Activated naive CD4-positive, alpha-beta T cell treated with anti-CD3 and anti-CD28 coated beads, Interleukin-2, amount 50 U/mL, for 72 hours (primary cell): ENCODE measurements around the gene SLC35B1. TPM values are rescaled to one million over a fixed set of nuclear protein-coding genes. Genes with fewer than 3 reads are reported as not detected.
"Not testable (repeated sequence)": the region's sequence is repeated elsewhere in the genome, so short reads cannot be mapped to it uniquely, and the experiment has no call there.

Source experiments
- ATAC-seq, 2 donors: fragments of 150-1000 bp; cut with Tn5 transposase; 2 replicates each; pipeline ENCODE4 v1.10.0; 2021; ENCODE audit warnings: mild to moderate bottlenecking in 2 of 2, moderate library complexity in 2 of 2
- DNase-seq, 2 donors: peaks; one replicate each; pipeline ENCODE4 v3.0.0; 2021 to 2022; ENCODE audit warnings: low spot score in 2 of 2
- H3K27ac Mint-ChIP-seq, 2 donors: one replicate each; pipeline ENCODE4 v1.8.0; 2022; ENCODE audit warnings: mild to moderate bottlenecking in 2 of 2, mixed read lengths in 2 of 2
- H3K36me3 Mint-ChIP-seq, 2 donors: one replicate each; pipeline ENCODE4 v1.8.0; 2022; ENCODE audit warnings: mixed read lengths in 2 of 2
- H3K9me3 Mint-ChIP-seq, 2 donors: one replicate each; pipeline ENCODE4 v1.8.0; 2022; ENCODE audit warnings: mixed read lengths in 2 of 2
- total RNA-seq, 2 donors: library from RNA; stranded (reverse); gene quantifications; one replicate each; pipeline ENCODE4 v1.2.3, GENCODE V29; 2022

Gene SLC35B1
- total RNA-seq, 2 donors from 2014 or later: 36.2 to 44.1 TPM

- peaks cover 7 to 22% of the 10 kb centered on the region in 2 donors for H3K36me3 Mint-ChIP-seq
- peaks cover 5 to 18% of the 10 kb centered on the region in 2 donors for H3K9me3 Mint-ChIP-seq
- ATAC-seq (no peak), DNase-seq (no peak)
- H3K27ac Mint-ChIP-seq: peak overlapping the region in 1 of 2 donors; percentile 73
Observed at GRCh38 chr17:49691086-49691676, 16.6 kb downstream of the SLC35B1 start.

- Mint-ChIP-seq H3K27ac (no peak overlapping the region), H3K9me3 (peaks cover 5 to 18% of the 10 kb centered on the region in 2 donors), H3K36me3 (peaks cover 7 to 22% of the 10 kb centered on the region in 2 donors)
- ATAC-seq (no peak), DNase-seq (no peak)
Observed at GRCh38 chr17:49690256-49690655, 17.5 kb downstream of the SLC35B1 start.

GRCh38 chr17:49688848-49689247 lies 18.9 kb downstream of the SLC35B1 start:
- DNase-seq (no peak), ATAC-seq (no peak)
- Mint-ChIP-seq H3K9me3 (peaks cover 5 to 18% of the 10 kb centered on the region in 2 donors), H3K36me3 (peaks cover 7 to 22% of the 10 kb centered on the region in 2 donors), H3K27ac (peak overlapping the region; percentile 24 to 92)

GRCh38 chr17:49687878-49688491 lies 19.8 kb downstream of the SLC35B1 start:
- peak overlapping the region; percentile 92 to 94 for H3K27ac Mint-ChIP-seq
- H3K36me3 Mint-ChIP-seq: peaks cover 7 to 22% of the 10 kb centered on the region in 2 donors
- DNase-seq (no peak), ATAC-seq (peak; percentile 30 to 76)
- H3K9me3 Mint-ChIP-seq: peaks cover 5 to 18% of the 10 kb centered on the region in 2 donors

- Mint-ChIP-seq H3K36me3 (peaks cover 7 to 14% of the 10 kb centered on the region in 2 donors), H3K9me3 (peaks cover 4 to 6% of the 10 kb centered on the region in 2 donors), H3K27ac (no peak overlapping the region)
- no peak for DNase-seq
- ATAC-seq: no peak
Observed at GRCh38 chr17:49681106-49681979, 26.4 kb downstream of the SLC35B1 start.

GRCh38 chr17:49680314-49680713 lies 27.4 kb downstream of the SLC35B1 start:
- ATAC-seq (no peak), DNase-seq (no peak)
- Mint-ChIP-seq H3K36me3 (peaks cover 9 to 15% of the 10 kb centered on the region in 2 donors), H3K9me3 (peaks cover 4 to 6% of the 10 kb centered on the region in 2 donors), H3K27ac (no peak overlapping the region)

GRCh38 chr17:49677933-49678847 lies 29.6 kb downstream of the SLC35B1 start, which contains the start of gene SPOP:
Gene SPOP (minus strand): TSS chr17:49678097. CDS start chr17:49622810, 55,287 bp downstream.
- H3K9me3 Mint-ChIP-seq: peaks cover 4 to 6% of the 10 kb centered on the region in 2 donors
- H3K36me3 Mint-ChIP-seq: peaks cover 15 to 20% of the 10 kb centered on the region in 2 donors
- peak within 1 kb of the TSS; percentile 95 to 98 for H3K27ac Mint-ChIP-seq
- DNase-seq: peak; percentile 98 to 99
- ATAC-seq: peak; percentile 94 to 95

- ATAC-seq (peak; percentile 67 to 71), DNase-seq (peak; percentile 94 to 97)
- peaks cover 15 to 20% of the 10 kb centered on the region in 2 donors for H3K36me3 Mint-ChIP-seq
- H3K27ac Mint-ChIP-seq: peak overlapping the region; percentile 95 to 98
- H3K9me3 Mint-ChIP-seq: peaks cover 4 to 6% of the 10 kb centered on the region in 2 donors
Observed at GRCh38 chr17:49677134-49677932, 30.4 kb downstream of the SLC35B1 start.

- ATAC-seq (peak; percentile 30 to 39), DNase-seq (peak in 1 of 2 donors; percentile 19)
- peaks cover 15 to 20% of the 10 kb centered on the region in 2 donors for H3K36me3 Mint-ChIP-seq
- peak overlapping the region; percentile 95 to 98 for H3K27ac Mint-ChIP-seq
- H3K9me3 Mint-ChIP-seq: peaks cover 4 to 6% of the 10 kb centered on the region in 2 donors
Observed at GRCh38 chr17:49676276-49676868, 31.4 kb downstream of the SLC35B1 start.

- no peak for DNase-seq
- Mint-ChIP-seq H3K36me3 (peaks cover 15 to 20% of the 10 kb centered on the region in 2 donors), H3K9me3 (peaks cover 4 to 6% of the 10 kb centered on the region in 2 donors), H3K27ac (peak overlapping the region; percentile 95 to 98)
- ATAC-seq: no peak
Observed at GRCh38 chr17:49674507-49674906, 33.3 kb downstream of the SLC35B1 start.

GRCh38 chr17:49673679-49674078 lies 34.1 kb downstream of the SLC35B1 start:
- peaks cover 15 to 20% of the 10 kb centered on the region in 2 donors for H3K36me3 Mint-ChIP-seq
- not testable (repeated sequence) for ATAC-seq, H3K27ac Mint-ChIP-seq, H3K9me3 Mint-ChIP-seq, DNase-seq

GRCh38 chr17:49670641-49671040 lies 37.1 kb downstream of the SLC35B1 start:
- Mint-ChIP-seq H3K27ac (peak overlapping the region in 1 of 2 donors; percentile 68), H3K9me3 (no peaks in the 10 kb centered on the region), H3K36me3 (peaks cover 6 to 8% of the 10 kb centered on the region in 2 donors)
- DNase-seq: no peak
- no peak for ATAC-seq

- Mint-ChIP-seq H3K36me3 (peaks cover 2 to 4% of the 10 kb centered on the region in 2 donors), H3K9me3 (no peaks in the 10 kb centered on the region), H3K27ac (no peak overlapping the region)
- ATAC-seq: no peak
- no peak for DNase-seq
Observed at GRCh38 chr17:49670002-49670401, 37.8 kb downstream of the SLC35B1 start.

- no peak overlapping the region for H3K27ac Mint-ChIP-seq
- ATAC-seq: no peak
Observed at GRCh38 chr17:49667854-49668253, 39.9 kb downstream of the SLC35B1 start.

More at GRCh38 chr17:49667854-49668253, 39.9 kb downstream of the SLC35B1 start:
- no peak for DNase-seq
- peaks cover 2 to 8% of the 10 kb centered on the region in 2 donors for H3K36me3 Mint-ChIP-seq
- no peaks in the 10 kb centered on the region for H3K9me3 Mint-ChIP-seq
